Keratinocyte (primary cell): ENCODE data around the gene RING1.

Experiments
- EZH2 ChIP-seq: IDR thresholded peaks from one replicate; pipeline ENCODE4 v1.6.1; 2012; ENCODE audit warnings: inconsistent platforms, mild to moderate bottlenecking, low read length, moderate library complexity
- TF ChIP-seq, protein P1 (sequence below), 3 experiments: IDR thresholded peaks in 1 of 3; conservative IDR thresholded peaks in 1 of 3; optimal IDR thresholded peaks in 1 of 3; 2 replicates in 2 of 3; 3 replicates in 1 of 3; pipeline versions ENCODE3 to v1.5.1; 2011; ENCODE audit warnings: low read length in 3 of 3, mild to moderate bottlenecking in 3 of 3, moderate library complexity in 2 of 3, control low read depth in 1 of 3, inconsistent platforms in 1 of 3; ENCODE audit not compliant: insufficient read depth in 2 of 3; ENCODE audit errors: extremely low read depth in 1 of 3

- TF ChIP-seq, protein P1, sequence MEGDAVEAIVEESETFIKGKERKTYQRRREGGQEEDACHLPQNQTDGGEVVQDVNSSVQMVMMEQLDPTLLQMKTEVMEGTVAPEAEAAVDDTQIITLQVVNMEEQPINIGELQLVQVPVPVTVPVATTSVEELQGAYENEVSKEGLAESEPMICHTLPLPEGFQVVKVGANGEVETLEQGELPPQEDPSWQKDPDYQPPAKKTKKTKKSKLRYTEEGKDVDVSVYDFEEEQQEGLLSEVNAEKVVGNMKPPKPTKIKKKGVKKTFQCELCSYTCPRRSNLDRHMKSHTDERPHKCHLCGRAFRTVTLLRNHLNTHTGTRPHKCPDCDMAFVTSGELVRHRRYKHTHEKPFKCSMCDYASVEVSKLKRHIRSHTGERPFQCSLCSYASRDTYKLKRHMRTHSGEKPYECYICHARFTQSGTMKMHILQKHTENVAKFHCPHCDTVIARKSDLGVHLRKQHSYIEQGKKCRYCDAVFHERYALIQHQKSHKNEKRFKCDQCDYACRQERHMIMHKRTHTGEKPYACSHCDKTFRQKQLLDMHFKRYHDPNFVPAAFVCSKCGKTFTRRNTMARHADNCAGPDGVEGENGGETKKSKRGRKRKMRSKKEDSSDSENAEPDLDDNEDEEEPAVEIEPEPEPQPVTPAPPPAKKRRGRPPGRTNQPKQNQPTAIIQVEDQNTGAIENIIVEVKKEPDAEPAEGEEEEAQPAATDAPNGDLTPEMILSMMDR (optimal IDR thresholded peaks at IDR 0.05 in 1 of 3, IDR thresholded peaks at IDR 0.05 in 1 of 3, conservative IDR thresholded peaks at IDR 0.05 in 1 of 3; ENCODE audit: extremely low read depth in 1 of 3, insufficient read depth in 2 of 3, low read length in 3 of 3) = peak; percentile 87 to 100 (median 97)
- TF ChIP-seq EZH2 = no peak
Observed at GRCh38 chr6:33247977-33248642, 39.8 kb downstream of the RING1 start.
